ENCODE data around the gene ABCC4. TPM values are rescaled to one million over a fixed set of nuclear protein-coding genes. Genes with fewer than 3 reads are reported as not detected.
"Not testable (repeated sequence)": the region's sequence is repeated elsewhere in the genome, so short reads cannot be mapped to it uniquely, and the experiment has no call there.

ABCC4 gene
- total and polyA plus RNA-seq, 9 of the 15 experiments (the other 6 are each of a cell fraction or from before 2014, with no cell fraction given): 9.4 to 46.1 (median 25.4) TPM

DNA sequence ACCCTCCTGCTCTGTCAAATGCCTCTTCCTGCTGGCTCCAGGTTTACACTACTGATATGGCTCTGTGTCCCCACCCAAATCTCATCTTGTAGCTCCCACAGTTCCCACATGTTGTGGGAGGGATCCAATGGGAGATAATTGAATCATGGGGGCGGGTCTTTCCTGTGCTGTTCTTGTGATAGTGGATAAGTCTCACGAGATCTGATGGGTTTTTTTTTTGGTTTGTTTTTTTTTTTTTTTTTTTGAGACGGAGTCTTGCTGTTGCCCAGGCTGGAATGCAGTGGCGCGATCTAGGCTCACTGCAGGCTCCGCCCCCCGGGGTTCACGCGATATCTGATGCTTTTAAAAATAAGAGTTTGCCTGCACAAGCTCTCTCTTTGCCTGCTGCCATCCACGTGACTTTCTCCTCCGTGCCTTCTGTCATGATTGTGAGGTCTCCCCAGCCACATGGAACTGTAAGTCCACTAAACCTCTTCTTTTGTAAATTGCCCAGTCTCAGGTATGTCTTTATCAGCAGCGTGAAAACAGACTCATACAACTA lies 27.6 kb downstream of the ABCC4 start (continued):
- TF ChIP-seq, protein P1, sequence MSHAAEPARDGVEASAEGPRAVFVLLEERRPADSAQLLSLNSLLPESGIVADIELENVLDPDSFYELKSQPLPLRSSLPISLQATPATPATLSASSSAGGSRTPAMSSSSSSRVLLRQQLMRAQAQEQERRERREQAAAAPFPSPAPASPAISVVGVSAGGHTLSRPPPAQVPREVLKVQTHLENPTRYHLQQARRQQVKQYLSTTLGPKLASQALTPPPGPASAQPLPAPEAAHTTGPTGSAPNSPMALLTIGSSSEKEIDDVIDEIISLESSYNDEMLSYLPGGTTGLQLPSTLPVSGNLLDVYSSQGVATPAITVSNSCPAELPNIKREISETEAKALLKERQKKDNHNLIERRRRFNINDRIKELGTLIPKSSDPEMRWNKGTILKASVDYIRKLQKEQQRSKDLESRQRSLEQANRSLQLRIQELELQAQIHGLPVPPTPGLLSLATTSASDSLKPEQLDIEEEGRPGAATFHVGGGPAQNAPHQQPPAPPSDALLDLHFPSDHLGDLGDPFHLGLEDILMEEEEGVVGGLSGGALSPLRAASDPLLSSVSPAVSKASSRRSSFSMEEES (CRISPR knock-in tag; IDR thresholded peaks at IDR 0.05): peak; percentile 55
- TF ChIP-seq FOXK2 (conservative IDR thresholded peaks at IDR 0.05 in 1 of 2, IDR thresholded peaks at IDR 0.05 in 1 of 2; ENCODE audit: low read depth in 2 of 2) (peak; percentile 65 to 66), ARID1B (IDR thresholded peaks at IDR 0.05) (peak; percentile 64), MTA2 (IDR thresholded peaks at IDR 0.05; ENCODE audit: low read depth) (peak; percentile 43; the same call in 1 of the 2 replicates), MYBL2 (IDR thresholded peaks at IDR 0.05; ENCODE audit: low read depth) (peak; percentile 43; the same call in 1 of the 2 replicates), CHD2 (IDR thresholded peaks at IDR 0.05; ENCODE audit: low read depth, low read length) (peak; percentile 90), NKRF (IDR thresholded peaks at IDR 0.05; ENCODE audit: borderline replicate concordance) (peak; percentile 60; the same call in 1 of the 2 replicates), FOXM1 (IDR thresholded peaks at IDR 0.05; ENCODE audit: low read depth) (peak; percentile 75), ATF7 (IDR thresholded peaks at IDR 0.05) (peak; percentile 34; the same call in 1 of the 2 replicates), RAD51 (IDR thresholded peaks at IDR 0.05; ENCODE audit: borderline replicate concordance, low read depth) (peak; percentile 45; the same call in 1 of the 2 replicates), MYNN (IDR thresholded peaks at IDR 0.05) (peak; percentile 36; the same call in 1 of the 2 replicates), RBM25 (IDR thresholded peaks at IDR 0.05; ENCODE audit: low read depth, low read length, severe bottlenecking) (peak; percentile 27), ZNF384 (IDR thresholded peaks at IDR 0.05; ENCODE audit: low read depth, low read length) (peak; percentile 95), MAX (CRISPR knock-in tag; IDR thresholded peaks at IDR 0.05) (peak; percentile 10; the same call in 1 of the 2 replicates), NCOA1 (IDR thresholded peaks at IDR 0.05; ENCODE audit: low read depth) (peak; percentile 35; the same call in 1 of the 2 replicates)
- not testable (repeated sequence) for TF ChIP-seq MYBL2 (CRISPR knock-in tag; IDR thresholded peaks at IDR 0.05; ENCODE audit: borderline replicate concordance); FOXM1 (CRISPR knock-in tag; IDR thresholded peaks at IDR 0.05; ENCODE audit: low read depth); MYNN (CRISPR knock-in tag; IDR thresholded peaks at IDR 0.05)
- TF ChIP-seq, protein P2, sequence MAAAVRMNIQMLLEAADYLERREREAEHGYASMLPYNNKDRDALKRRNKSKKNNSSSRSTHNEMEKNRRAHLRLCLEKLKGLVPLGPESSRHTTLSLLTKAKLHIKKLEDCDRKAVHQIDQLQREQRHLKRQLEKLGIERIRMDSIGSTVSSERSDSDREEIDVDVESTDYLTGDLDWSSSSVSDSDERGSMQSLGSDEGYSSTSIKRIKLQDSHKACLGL (CRISPR knock-in tag; IDR thresholded peaks at IDR 0.05; ENCODE audit: borderline replicate concordance, poor library complexity, severe bottlenecking): peak; percentile 16

All from K562 (cell line).